ENCODE measurements around the gene MBD6. TPM values are rescaled to one million over a fixed set of nuclear protein-coding genes. Genes with fewer than 3 reads are reported as not detected.

MBD6 gene
- total RNA-seq, 1 donor from 2014 or later, result 85.8 TPM

DNA sequence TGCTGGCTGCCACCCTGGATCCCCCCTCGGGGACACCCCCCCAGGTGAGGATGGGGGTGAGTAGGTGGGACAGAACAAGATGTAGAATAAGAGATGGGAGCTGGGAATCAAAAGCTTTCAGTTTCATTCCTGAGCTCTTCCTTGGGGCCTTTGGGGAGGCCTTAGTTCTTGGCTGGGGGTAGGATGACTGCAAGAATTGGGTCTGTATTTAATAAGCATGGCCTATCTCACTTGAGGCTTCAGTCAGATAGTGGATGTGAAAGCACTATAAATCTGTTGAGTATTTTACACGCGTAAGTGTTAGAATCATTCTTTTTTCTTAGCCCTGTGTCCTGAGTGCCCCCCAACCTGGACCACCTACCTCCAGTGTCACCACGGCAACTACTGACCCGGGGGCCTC, 4.6 kb downstream of the MBD6 start:
- Histone ChIP-seq H3K27ac (no peak overlapping the region), H3K4me3 (no peak overlapping the region), H3K27me3 (no peaks in the 10 kb centered on the region), H3K4me1 (peaks cover 19% of the 10 kb centered on the region), H3K36me3 (peaks cover 81% of the 10 kb centered on the region), H3K9me3 (no peaks in the 10 kb centered on the region)
- intact Hi-C loops (cut with DNase I), result no loop called here
- DNase-seq, result no peak
- TF ChIP-seq, protein P1, sequence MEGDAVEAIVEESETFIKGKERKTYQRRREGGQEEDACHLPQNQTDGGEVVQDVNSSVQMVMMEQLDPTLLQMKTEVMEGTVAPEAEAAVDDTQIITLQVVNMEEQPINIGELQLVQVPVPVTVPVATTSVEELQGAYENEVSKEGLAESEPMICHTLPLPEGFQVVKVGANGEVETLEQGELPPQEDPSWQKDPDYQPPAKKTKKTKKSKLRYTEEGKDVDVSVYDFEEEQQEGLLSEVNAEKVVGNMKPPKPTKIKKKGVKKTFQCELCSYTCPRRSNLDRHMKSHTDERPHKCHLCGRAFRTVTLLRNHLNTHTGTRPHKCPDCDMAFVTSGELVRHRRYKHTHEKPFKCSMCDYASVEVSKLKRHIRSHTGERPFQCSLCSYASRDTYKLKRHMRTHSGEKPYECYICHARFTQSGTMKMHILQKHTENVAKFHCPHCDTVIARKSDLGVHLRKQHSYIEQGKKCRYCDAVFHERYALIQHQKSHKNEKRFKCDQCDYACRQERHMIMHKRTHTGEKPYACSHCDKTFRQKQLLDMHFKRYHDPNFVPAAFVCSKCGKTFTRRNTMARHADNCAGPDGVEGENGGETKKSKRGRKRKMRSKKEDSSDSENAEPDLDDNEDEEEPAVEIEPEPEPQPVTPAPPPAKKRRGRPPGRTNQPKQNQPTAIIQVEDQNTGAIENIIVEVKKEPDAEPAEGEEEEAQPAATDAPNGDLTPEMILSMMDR (IDR thresholded peaks at IDR 0.05), result no peak
- no peak for ATAC-seq

DNA sequence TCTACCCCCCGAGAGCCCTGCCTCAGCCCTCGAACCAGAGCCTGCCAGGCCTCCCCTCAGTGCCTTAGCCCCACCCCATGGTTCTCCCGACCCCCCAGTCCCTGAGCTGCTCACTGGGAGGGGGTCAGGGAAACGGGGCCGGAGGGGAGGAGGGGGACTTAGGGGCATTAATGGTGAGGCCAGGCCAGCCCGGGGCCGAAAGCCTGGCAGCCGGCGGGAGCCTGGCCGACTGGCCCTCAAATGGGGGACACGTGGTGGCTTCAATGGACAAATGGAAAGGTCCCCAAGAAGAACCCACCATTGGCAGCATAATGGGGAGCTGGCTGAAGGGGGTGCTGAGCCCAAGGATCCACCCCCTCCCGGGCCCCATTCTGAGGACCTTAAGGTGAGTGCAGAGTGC, 5.6 kb downstream of the MBD6 start:
- peaks cover 19% of the 10 kb centered on the region for H3K4me1 ChIP-seq
- H3K36me3 ChIP-seq, result peaks cover 91% of the 10 kb centered on the region
- ATAC-seq (no peak), DNase-seq (no peak)
- H3K4me3 ChIP-seq, result no peak overlapping the region
- intact Hi-C loops (cut with DNase I), result no loop called here
- TF ChIP-seq, protein P1 (IDR thresholded peaks at IDR 0.05), result no peak
- H3K27me3 ChIP-seq, result no peaks in the 10 kb centered on the region
- no peak overlapping the region for H3K27ac ChIP-seq
- H3K9me3 ChIP-seq, result no peaks in the 10 kb centered on the region

DNA sequence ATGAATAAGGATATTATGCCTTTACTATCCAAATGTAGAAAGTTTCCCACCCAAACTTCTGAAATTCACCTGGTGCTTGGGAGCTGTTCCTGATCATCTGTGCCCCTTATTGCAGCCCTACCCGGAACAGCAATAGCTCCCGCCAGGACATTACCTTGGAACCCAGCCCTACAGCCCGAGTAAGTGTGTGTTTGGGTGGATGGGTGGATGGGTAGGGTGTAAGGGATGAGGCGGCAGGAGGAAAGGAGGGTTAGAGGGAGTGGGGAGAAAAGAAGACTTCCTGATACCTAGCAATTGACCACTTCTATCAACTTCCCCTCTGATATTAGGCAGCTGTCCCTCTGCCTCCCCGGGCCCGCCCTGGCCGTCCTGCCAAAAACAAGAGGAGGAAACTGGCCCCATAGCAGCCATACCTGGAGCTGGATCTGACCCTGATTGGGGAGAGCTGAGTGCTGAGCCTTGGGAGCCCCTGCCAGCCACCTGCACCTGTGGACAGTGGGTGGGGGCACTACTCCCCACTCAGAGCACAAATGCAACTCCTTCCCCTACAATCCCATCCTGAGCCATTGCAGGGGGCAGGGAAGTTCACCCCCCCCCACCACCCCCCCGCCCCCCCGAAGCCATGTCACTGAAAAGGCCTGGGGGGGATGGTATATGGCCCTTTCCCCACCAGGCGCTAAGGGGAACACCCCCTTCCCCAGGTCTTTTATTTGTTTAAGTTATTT, 6.4 kb downstream of the MBD6 start:
- ATAC-seq (no peak), DNase-seq (no peak)
- intact Hi-C loops (cut with DNase I), result no loop called here
- H3K4me3 ChIP-seq, result no peak overlapping the region
- TF ChIP-seq, protein P1 (IDR thresholded peaks at IDR 0.05), result no peak
- H3K27ac ChIP-seq, result no peak overlapping the region
- peaks cover 14% of the 10 kb centered on the region for H3K4me1 ChIP-seq
- no peaks in the 10 kb centered on the region for H3K9me3 ChIP-seq
- H3K27me3 ChIP-seq, result no peaks in the 10 kb centered on the region
- peaks cover 99% of the 10 kb centered on the region for H3K36me3 ChIP-seq

- H3K27ac ChIP-seq, result no peak overlapping the region
- intact Hi-C loops (cut with DNase I), result no loop called here
- DNase-seq (no peak), ATAC-seq (no peak)
- TF ChIP-seq, protein P1 (IDR thresholded peaks at IDR 0.05), result no peak
- H3K4me1 ChIP-seq, result peaks cover 6% of the 10 kb centered on the region
- H3K9me3 ChIP-seq, result no peaks in the 10 kb centered on the region
- no peak overlapping the region for H3K4me3 ChIP-seq
- H3K27me3 ChIP-seq, result no peaks in the 10 kb centered on the region
- peaks cover 99% of the 10 kb centered on the region for H3K36me3 ChIP-seq
Measured at GRCh38 chr12:57529831-57530230, 7.2 kb downstream of the MBD6 start.

DNA sequence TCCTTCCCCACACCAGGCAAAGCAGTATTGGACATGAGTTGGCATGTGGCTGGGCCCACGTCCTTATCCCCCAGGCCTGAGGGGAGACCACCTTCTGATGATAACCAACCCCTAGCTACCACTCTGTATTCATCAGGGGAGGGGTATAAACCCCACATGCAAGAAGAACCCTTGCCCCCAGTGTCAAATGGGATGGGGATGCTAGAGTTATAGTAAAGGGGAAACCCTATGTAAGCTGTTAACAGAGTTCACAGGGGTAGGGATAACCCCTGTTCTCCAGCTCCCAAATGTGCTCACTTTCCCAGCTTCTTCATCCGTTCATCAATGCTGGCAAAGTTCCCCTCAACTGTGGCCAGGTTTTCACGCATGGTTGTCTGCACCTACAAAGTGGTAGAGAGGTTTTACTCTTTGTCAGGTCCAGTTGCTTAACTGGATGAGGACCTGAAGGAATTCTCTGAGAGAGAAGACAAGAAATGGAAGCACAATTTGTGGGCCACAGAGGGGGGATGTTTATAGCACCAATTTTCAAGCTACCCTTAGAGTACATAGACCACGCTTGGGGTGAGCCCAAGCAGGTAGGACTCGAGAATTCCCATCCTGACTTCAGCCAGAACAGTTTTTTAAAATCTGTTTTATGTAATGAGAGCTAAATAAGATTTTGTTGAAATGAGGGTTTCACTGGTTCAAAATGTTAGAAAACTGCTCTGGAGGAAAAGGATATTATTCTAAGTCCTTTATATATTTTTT, 7.9 kb downstream of the MBD6 start:
- H3K27ac ChIP-seq, result no peak overlapping the region
- no peak for ATAC-seq
- H3K36me3 ChIP-seq, result peaks cover 99% of the 10 kb centered on the region

More for the DNA sequence above, 7.9 kb downstream of the MBD6 start:
- Histone ChIP-seq H3K4me1 (no peaks in the 10 kb centered on the region), H3K9me3 (no peaks in the 10 kb centered on the region), H3K27me3 (no peaks in the 10 kb centered on the region), H3K4me3 (no peak overlapping the region)
- intact Hi-C loops (cut with DNase I), result no loop called here
- TF ChIP-seq, protein P1 (IDR thresholded peaks at IDR 0.05), result no peak
- no peak for DNase-seq

Measured in upper lobe of right lung (tissue), 1 donor.